Endothelial cell of umbilical vein (primary cell): ENCODE results near the gene RPS6KA4. TPM values are rescaled to one million over a fixed set of nuclear protein-coding genes. Genes with fewer than 3 reads are reported as not detected.
A peak's percentile ranks its signal among the peaks of the same experiment; 100 is the strongest.

ENCODE experiments used
- BruUV-seq: library from RNA; stranded (reverse); fragments of 400-500 nt; replicated peaks from 2 replicates; lab custom pipeline; 2021; lab: Mats Ljungman, UMichigan
- CTCF ChIA-PET: fragments of 300-600, 350-600 bp; sonication (Branson Sonifier 250); formaldehyde crosslinking; loops from one replicate; lab custom pipeline; 2021; ENCODE audit warnings: antibody characterized with exemption, inconsistent platforms; lab: Charles Lee
- POLR2A ChIA-PET: fragments of 300-600, 350-600 bp; sonication (Branson Sonifier 250); formaldehyde crosslinking; loops from one replicate; lab custom pipeline; 2021; ENCODE audit warnings: antibody characterized with exemption, inconsistent platforms; lab: Charles Lee
- DNase-seq: peaks from one replicate; pipeline ENCODE4 v3.0.0-alpha.2; 2011; ENCODE audit warnings: low read depth, low spot score
- FAIRE-seq: peaks from 2 replicates; lab custom pipeline; 2011; peaks lifted over from hg19 to GRCh38; lab: Jason Lieb, UNC
- H2AFZ ChIP-seq: 2 replicates; pipeline ENCODE4 v1.6.0; 2012; ENCODE audit warnings: low read depth, low read length, control low read depth, inconsistent platforms
- H3K27ac ChIP-seq: 2 replicates; pipeline ENCODE4 v1.5.1; 2011; ENCODE audit warnings: low read depth, mild to moderate bottlenecking, control low read depth, low read length, moderate library complexity; ENCODE audit not compliant: insufficient read depth
- H3K27me3 ChIP-seq, 2 experiments: 2 replicates each; pipeline versions ENCODE4 v1.6.0 to v1.6.1; 2011; ENCODE audit warnings: low read length in 2 of 2, mixed read lengths in 1 of 2; ENCODE audit not compliant: control insufficient read depth in 2 of 2, insufficient read depth in 2 of 2
- H3K36me3 ChIP-seq, 2 experiments: 2 replicates in 1 of 2; 3 replicates in 1 of 2; pipeline ENCODE4 v1.5.1; 2011; ENCODE audit warnings: low read length in 2 of 2, mild to moderate bottlenecking in 1 of 2, moderate library complexity in 1 of 2; ENCODE audit not compliant: control insufficient read depth in 2 of 2, insufficient read depth in 2 of 2; ENCODE audit errors: extremely low read depth in 1 of 2
- H3K4me1 ChIP-seq: 3 replicates; pipeline ENCODE4 v1.5.1; 2011; ENCODE audit warnings: mild to moderate bottlenecking, low read length; ENCODE audit not compliant: control insufficient read depth, insufficient read depth; ENCODE audit errors: extremely low read depth
- H3K4me2 ChIP-seq: 2 replicates; pipeline ENCODE4 v1.6.1; 2011; ENCODE audit warnings: low read length, control low read depth, mixed read lengths; ENCODE audit not compliant: insufficient read depth
- H3K4me3 ChIP-seq, 3 experiments: fragments of 200-600 bp in 1 of 3; sonication (generic), shearing (Covaris generic) in 1 of 3; replicated peaks in 1 of 3; 2 replicates each; pipeline ENCODE4 v1.5.1; 2011 to 2016; ENCODE audit warnings: control low read depth in 3 of 3, low read length in 3 of 3, mild to moderate bottlenecking in 2 of 3, inconsistent platforms in 1 of 3, low read depth in 1 of 3, moderate library complexity in 1 of 3; ENCODE audit not compliant: insufficient read depth in 1 of 3
- H3K79me2 ChIP-seq: 2 replicates; pipeline ENCODE4 v1.6.0; 2012; ENCODE audit warnings: low read length, inconsistent platforms; ENCODE audit not compliant: control insufficient read depth, insufficient read depth
- H3K9ac ChIP-seq: replicated peaks from 2 replicates; pipeline ENCODE3; 2011; ENCODE audit warnings: low read length, control low read depth; ENCODE audit not compliant: insufficient read depth; ENCODE audit errors: extremely low read depth
- H3K9me1 ChIP-seq: replicated peaks from 3 replicates; pipeline ENCODE4 v1.6.0; 2011; ENCODE audit warnings: mild to moderate bottlenecking, low read length; ENCODE audit not compliant: control insufficient read depth, insufficient read depth; ENCODE audit errors: extremely low read depth
- H3K9me3 ChIP-seq: replicated peaks from 2 replicates; pipeline ENCODE4 v1.5.1; 2012; ENCODE audit warnings: low read length, inconsistent platforms; ENCODE audit not compliant: control insufficient read depth, insufficient read depth
- H4K20me1 ChIP-seq: replicated peaks from 2 replicates; pipeline ENCODE3; 2011; ENCODE audit warnings: mild to moderate bottlenecking, low read length; ENCODE audit not compliant: control insufficient read depth, insufficient read depth; ENCODE audit errors: extremely low read depth
- EZH2 ChIP-seq: IDR thresholded peaks from 2 replicates; pipeline ENCODE4 v1.6.1; 2012; ENCODE audit warnings: borderline replicate concordance, low read depth, mild to moderate bottlenecking, moderate library complexity, low read length, inconsistent platforms; ENCODE audit not compliant: severe bottlenecking
- FOS ChIP-seq: IDR thresholded peaks from 2 replicates; pipeline ENCODE4 v1.6.1; 2011; ENCODE audit warnings: mild to moderate bottlenecking, low read length, moderate library complexity, borderline replicate concordance; ENCODE audit not compliant: insufficient read depth
- GATA2 ChIP-seq: IDR thresholded peaks from 2 replicates; pipeline ENCODE4 v1.7.0; 2011; ENCODE audit warnings: low read depth, mild to moderate bottlenecking, moderate library complexity, mixed read lengths, low read length; ENCODE audit not compliant: insufficient read length, insufficient read depth
- JUN ChIP-seq: IDR thresholded peaks from 2 replicates; pipeline ENCODE4 v1.6.1; 2011; ENCODE audit warnings: borderline replicate concordance, low read depth; ENCODE audit not compliant: insufficient read length, insufficient read depth
- MYC ChIP-seq: IDR thresholded peaks from one replicate; pipeline ENCODE4 v1.6.1; 2011; ENCODE audit warnings: mild to moderate bottlenecking, low read depth, low read length
- POLR2A ChIP-seq: IDR thresholded peaks from 2 replicates; pipeline ENCODE4 v1.6.1; 2012; ENCODE audit warnings: low read depth, mild to moderate bottlenecking, control low read depth, low read length
- POLR2AphosphoS5 ChIP-seq: IDR thresholded peaks from 2 replicates; pipeline ENCODE4 v1.6.1; 2012; ENCODE audit warnings: low read depth, mild to moderate bottlenecking, control low read depth, low read length, moderate library complexity; ENCODE audit not compliant: insufficient read depth
- dilution Hi-C: fragments of 300-500 bp; cut with MboI; formaldehyde crosslinking; loops from one replicate; pipeline ENCODE4 v1.15.0; 2019; ENCODE audit warnings: low sequenced_read_pairs; ENCODE audit not compliant: extremely low pct_ligation_motif_present
- intact Hi-C: fragments of 100-400 bp; cut with micrococcal nuclease; formaldehyde crosslinking; loops from one replicate; pipeline ENCODE4 v1.10.0; 2022
- polyA plus RNA-seq, 4 experiments: library from polyadenylated mRNA; depleted of rRNA in 3 of 4; stranded (reverse) in 3 of 4; unstranded in 1 of 4; fragments of >200 nt; gene quantifications; 2 replicates each; pipeline versions ENCODE4 v1.2.1 to v1.2.3, GENCODE V29; 2011 to 2012; ENCODE audit warnings: missing spikeins in 1 of 4
- total RNA-seq: library from RNA; stranded (reverse); gene quantifications from 2 replicates; pipeline ENCODE4 v1.2.3, GENCODE V29; 2021
- TF ChIP-seq, protein P1 (sequence below): IDR thresholded peaks from 2 replicates; pipeline ENCODE4 v1.6.1; 2011; ENCODE audit not compliant: insufficient read depth, insufficient read length
- TF ChIP-seq, protein P2 (sequence below), 2 donors: IDR thresholded peaks; 1 replicate in 1 of 2; 2 replicates in 1 of 2; pipeline ENCODE4 v1.5.1; 2011; ENCODE audit warnings: low read length in 2 of 2, mild to moderate bottlenecking in 2 of 2, moderate library complexity in 2 of 2, control low read depth in 1 of 2, inconsistent platforms in 1 of 2, low read depth in 1 of 2; ENCODE audit not compliant: insufficient read depth in 1 of 2; ENCODE audit errors: extremely low read depth in 1 of 2

RPS6KA4 gene
- total and polyA plus RNA-seq, 2 donors (not counting 3 experiments of a cell fraction or from before 2014, with no cell fraction given) = 26.5 to 44.1 TPM

DNA sequence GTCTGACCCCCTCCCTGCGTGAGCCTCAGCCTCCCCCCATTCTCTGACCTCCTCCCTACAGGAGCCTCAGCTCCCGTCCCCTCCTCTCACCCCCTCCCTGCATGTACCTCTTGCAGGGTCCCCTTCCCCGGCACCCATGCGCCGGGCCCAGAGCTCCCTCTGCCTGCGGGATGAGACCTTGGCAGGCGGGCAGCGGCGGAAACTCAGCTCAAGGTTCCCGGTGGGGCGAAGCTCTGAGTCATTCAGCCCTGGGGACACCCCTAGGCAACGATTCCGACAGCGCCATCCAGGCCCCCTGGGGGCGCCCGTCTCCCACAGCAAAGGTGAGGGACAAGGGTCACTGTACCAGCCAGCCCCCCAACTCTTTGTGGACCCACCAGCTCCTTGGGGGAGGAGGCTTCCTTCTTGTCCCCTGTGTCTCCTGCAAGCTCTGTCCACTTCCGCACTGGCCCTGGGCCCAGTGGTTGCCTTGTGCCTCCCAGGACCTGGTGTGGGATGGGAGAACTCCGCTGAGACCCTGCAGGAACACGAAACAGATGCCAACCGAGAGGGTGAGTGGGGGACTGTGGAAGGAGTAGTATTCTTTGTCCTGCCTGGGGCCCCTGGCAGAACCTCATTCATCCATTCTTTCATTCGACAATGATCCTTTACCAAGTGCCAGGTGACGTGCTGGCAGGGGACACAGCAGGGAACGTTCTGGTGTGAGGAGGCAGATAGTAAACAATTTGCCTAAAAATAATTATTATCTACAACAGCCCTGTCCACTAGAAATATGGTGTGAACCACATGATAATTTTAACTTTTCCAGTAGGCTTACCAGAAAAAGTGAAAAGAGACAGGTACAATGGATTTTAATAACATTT, 3.7 kb upstream of the RPS6KA4 start:
- peaks cover 8% of the 10 kb centered on the region for H3K79me2 ChIP-seq
- H4K20me1 ChIP-seq = no peaks in the 10 kb centered on the region
- peak overlapping the region; percentile 24 for H3K4me2 ChIP-seq
- no TSS peak for BruUV-seq
- dilution Hi-C loops (no loop called here), intact Hi-C loops (loop anchor here (1.0 to 5.0 kb wide), 3 partner anchors 38 to 113 kb away; partner anchors contain the start of genes ESRRA, FKBP2 and TRMT112)
- ChIA-PET CTCF (interaction anchor here (0.6 to 5.5 kb wide), 34 partner anchors 9 to 354 kb away, joined by 3 to 107 read pairs (median 6); partner anchors contain the start of genes BAD, CATSPERZ, ESRRA and FERMT3), POLR2A (interaction anchor here (1.7 kb wide), 1 partner anchor 12 kb away, joined by 11 read pairs; no protein-coding TSS in a partner anchor)
- TF ChIP-seq, protein P1, sequence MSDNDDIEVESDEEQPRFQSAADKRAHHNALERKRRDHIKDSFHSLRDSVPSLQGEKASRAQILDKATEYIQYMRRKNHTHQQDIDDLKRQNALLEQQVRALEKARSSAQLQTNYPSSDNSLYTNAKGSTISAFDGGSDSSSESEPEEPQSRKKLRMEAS = no peak
- TF ChIP-seq POLR2A = no peak
- TF ChIP-seq POLR2AphosphoS5 = peak; percentile 52
- TF ChIP-seq MYC = no peak
- TF ChIP-seq, protein P2, sequence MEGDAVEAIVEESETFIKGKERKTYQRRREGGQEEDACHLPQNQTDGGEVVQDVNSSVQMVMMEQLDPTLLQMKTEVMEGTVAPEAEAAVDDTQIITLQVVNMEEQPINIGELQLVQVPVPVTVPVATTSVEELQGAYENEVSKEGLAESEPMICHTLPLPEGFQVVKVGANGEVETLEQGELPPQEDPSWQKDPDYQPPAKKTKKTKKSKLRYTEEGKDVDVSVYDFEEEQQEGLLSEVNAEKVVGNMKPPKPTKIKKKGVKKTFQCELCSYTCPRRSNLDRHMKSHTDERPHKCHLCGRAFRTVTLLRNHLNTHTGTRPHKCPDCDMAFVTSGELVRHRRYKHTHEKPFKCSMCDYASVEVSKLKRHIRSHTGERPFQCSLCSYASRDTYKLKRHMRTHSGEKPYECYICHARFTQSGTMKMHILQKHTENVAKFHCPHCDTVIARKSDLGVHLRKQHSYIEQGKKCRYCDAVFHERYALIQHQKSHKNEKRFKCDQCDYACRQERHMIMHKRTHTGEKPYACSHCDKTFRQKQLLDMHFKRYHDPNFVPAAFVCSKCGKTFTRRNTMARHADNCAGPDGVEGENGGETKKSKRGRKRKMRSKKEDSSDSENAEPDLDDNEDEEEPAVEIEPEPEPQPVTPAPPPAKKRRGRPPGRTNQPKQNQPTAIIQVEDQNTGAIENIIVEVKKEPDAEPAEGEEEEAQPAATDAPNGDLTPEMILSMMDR (IDR thresholded peaks at IDR 0.05; ENCODE audit: extremely low read depth in 1 of 2, insufficient read depth in 1 of 2, low read depth in 1 of 2, low read length in 2 of 2) = peak; percentile 86 to 87
- TF ChIP-seq JUN = peak; percentile 5
- peak; percentile 90 for TF ChIP-seq FOS
- no peak for TF ChIP-seq GATA2
- no peak for TF ChIP-seq EZH2
- no peaks in the 10 kb centered on the region for H3K9me1 ChIP-seq
- peak; percentile 96 for FAIRE-seq
- H3K9me3 ChIP-seq = no peaks in the 10 kb centered on the region
- peak overlapping the region; percentile 87 for H2AFZ ChIP-seq
- peak overlapping the region in 2 of 3 experiments; percentile 7 to 23 for H3K4me3 ChIP-seq
- H3K27me3 ChIP-seq = no peaks in the 10 kb centered on the region
- peak overlapping the region; percentile 58 for H3K27ac ChIP-seq
- DNase-seq = peak; percentile 87
- peaks cover 22% of the 10 kb centered on the region for H3K4me1 ChIP-seq
- peaks cover 0 to 2% of the 10 kb centered on the region in 2 experiments for H3K36me3 ChIP-seq
- peak overlapping the region; percentile 21 for H3K9ac ChIP-seq
